HepG2 (cell line): ENCODE results near the gene CDC40. TPM values are rescaled to one million over a fixed set of nuclear protein-coding genes. Genes with fewer than 3 reads are reported as not detected.
A peak's percentile ranks its signal among the peaks of the same experiment; 100 is the strongest.

Source experiments
- JUN ChIP-seq: sonication (generic); formaldehyde crosslinking; IDR thresholded peaks from 2 replicates; pipeline ENCODE4 v1.4.0; 2020; ENCODE audit warnings: mild to moderate bottlenecking, missing genetic modification reagents
- MIXL1 ChIP-seq: IDR thresholded peaks from 2 replicates; pipeline ENCODE4 v1.6.1; 2016
- NFAT5 ChIP-seq: sonication (generic); formaldehyde crosslinking; IDR thresholded peaks from 2 replicates; pipeline ENCODE4 v1.4.0; 2020; ENCODE audit warnings: missing genetic modification reagents
- NFIC ChIP-seq: IDR thresholded peaks from 2 replicates; pipeline ENCODE4 v1.6.1; 2012; ENCODE audit warnings: mild to moderate bottlenecking, low read length, inconsistent platforms
- NR2F2 ChIP-seq: IDR thresholded peaks from 2 replicates; pipeline ENCODE4 v1.6.1; 2012; ENCODE audit warnings: low read depth, inconsistent platforms, borderline replicate concordance
- PITX1 ChIP-seq: sonication (generic); formaldehyde crosslinking; IDR thresholded peaks from 2 replicates; pipeline ENCODE4 v1.5.1; 2020; ENCODE audit warnings: mild to moderate bottlenecking, missing genetic modification reagents
- PLSCR1 ChIP-seq: sonication (generic); formaldehyde crosslinking; IDR thresholded peaks from 2 replicates; pipeline ENCODE4 v1.5.0; 2020; ENCODE audit warnings: missing genetic modification reagents, mild to moderate bottlenecking, borderline replicate concordance
- SIN3A ChIP-seq: IDR thresholded peaks from 2 replicates; pipeline ENCODE4 v1.6.1; 2011; ENCODE audit warnings: low read depth, mild to moderate bottlenecking, control low read depth, low read length, borderline replicate concordance
- SP5 ChIP-seq: IDR thresholded peaks from 2 replicates; pipeline ENCODE4 v1.6.1; 2016; ENCODE audit warnings: low read depth, borderline replicate concordance
- TEAD3 ChIP-seq: optimal IDR thresholded peaks from 2 replicates; pipeline ENCODE3; 2016; ENCODE audit warnings: borderline replicate concordance
- ZBTB21 ChIP-seq: sonication (generic); formaldehyde crosslinking; IDR thresholded peaks from 2 replicates; pipeline ENCODE4 v1.4.0; 2020; ENCODE audit warnings: missing genetic modification reagents
- ZC3H13 ChIP-seq: sonication (generic); formaldehyde crosslinking; IDR thresholded peaks from 2 replicates; pipeline ENCODE4 v1.8.1; 2023; ENCODE audit warnings: mild to moderate bottlenecking, missing genetic modification reagents, moderate library complexity
- ZFP62 ChIP-seq: sonication (generic); formaldehyde crosslinking; IDR thresholded peaks from 2 replicates; pipeline ENCODE4 v1.4.0; 2020; ENCODE audit warnings: missing genetic modification reagents
- ZNF264 ChIP-seq: sonication (generic); formaldehyde crosslinking; IDR thresholded peaks from 2 replicates; pipeline ENCODE4 v1.4.0; 2020; ENCODE audit warnings: missing genetic modification reagents
- ZNF276 ChIP-seq: sonication (generic); formaldehyde crosslinking; IDR thresholded peaks from 2 replicates; pipeline ENCODE4 v1.4.0; 2020; ENCODE audit warnings: mild to moderate bottlenecking, low read depth, missing genetic modification reagents
- ZNF563 ChIP-seq: sonication (generic); formaldehyde crosslinking; IDR thresholded peaks from 2 replicates; pipeline ENCODE4 v1.8.0; 2022; ENCODE audit warnings: mild to moderate bottlenecking, moderate library complexity, missing genetic modification reagents
- ZNF572 ChIP-seq: sonication (generic); formaldehyde crosslinking; IDR thresholded peaks from 2 replicates; pipeline ENCODE4 v1.5.1; 2020; ENCODE audit warnings: mild to moderate bottlenecking, missing genetic modification reagents
- ZNF605 ChIP-seq: sonication (generic); formaldehyde crosslinking; IDR thresholded peaks from 2 replicates; pipeline ENCODE4 v1.8.0; 2022; ENCODE audit warnings: mild to moderate bottlenecking, missing genetic modification reagents
- ZNF891 ChIP-seq: sonication (generic); formaldehyde crosslinking; IDR thresholded peaks from 2 replicates; pipeline ENCODE4 v1.5.0; 2020; ENCODE audit warnings: mild to moderate bottlenecking, missing genetic modification reagents
- polyA plus RNA-seq, 8 experiments: library from polyadenylated mRNA; depleted of rRNA in 3 of 8; stranded (reverse) in 7 of 8; unstranded in 1 of 8; fragments of >200 nt; fragmentation: Illumina TruSeq in 4 of 8; extraction: Trizol in 4 of 8; gene quantifications; 2 replicates each; pipeline versions ENCODE4 v1.2.1 to v1.2.3, GENCODE V29; 2011 to 2016; ENCODE audit warnings: low read depth in 4 of 8, missing spikeins in 1 of 8, mixed read lengths in 1 of 8; ENCODE audit not compliant: insufficient read depth in 1 of 8
- total RNA-seq, 5 experiments: library from RNA; depleted of rRNA; stranded (reverse); fragments of >200 nt; fragmentation: Illumina TruSeq; extraction: Trizol; gene quantifications; 2 replicates each; pipeline ENCODE4 v1.2.3, GENCODE V29; 2016; ENCODE audit warnings: low read depth in 1 of 5

The CDC40 gene
- total and polyA plus RNA-seq, 2 of the 13 experiments (the other 11 are each of a cell fraction or from before 2014, with no cell fraction given), result 11.4 to 21.5 TPM

GRCh38 chr6:110180228-110181008 is at the start of gene CDC40 (continued):
- TF ChIP-seq NFAT5 (CRISPR knock-in tag) (no peak), MIXL1 (CRISPR knock-in tag) (peak; percentile 80; the same call in 1 of the 2 replicates), TEAD3 (CRISPR knock-in tag) (no peak), SP5 (0 out of 2 replicates have a peak, but pooled peaks have one; percentile 5), NFIC (peak; percentile 58; the same call in 1 of the 2 replicates), ZNF563 (no peak), ZNF276 (CRISPR knock-in tag) (no peak), ZNF605 (CRISPR knock-in tag) (no peak), NR2F2 (peak; percentile 38; the same call in 1 of the 2 replicates), ZFP62 (no peak), ZBTB21 (CRISPR knock-in tag) (peak; percentile 45; the same call in 1 of the 2 replicates), SIN3A (peak; percentile 88; the same call in 1 of the 2 replicates), PLSCR1 (no peak), ZNF572 (CRISPR knock-in tag) (no peak), ZNF264 (peak; percentile 40; the same call in 1 of the 2 replicates), ZNF891 (CRISPR knock-in tag) (0 out of 2 replicates have a peak, but pooled peaks have one; percentile 52), ZC3H13 (CRISPR knock-in tag) (0 out of 2 replicates have a peak, but pooled peaks have one; percentile 10), PITX1 (no peak), JUN (CRISPR knock-in tag) (no peak)
